HG03097 (cell line): ENCODE results near the gene PHF14.
"Not testable (repeated sequence)": the region's sequence is repeated elsewhere in the genome, so short reads cannot be mapped to it uniquely, and the experiment has no call there.

Experiments used
- ATAC-seq: cut with Tn5 transposase; IDR thresholded peaks from one replicate; pipeline ENCODE4 v1.9.1; 2021; ENCODE audit not compliant: unreplicated experiment, low FRiP score

Gene PHF14

GRCh38 chr7:10977113-10977512 lies 3.4 kb downstream of the PHF14 start:
- no peak for ATAC-seq

GRCh38 chr7:10981317-10981716 lies 7.6 kb downstream of the PHF14 start:
- ATAC-seq, result no peak

GRCh38 chr7:10990748-10991147 lies 17.1 kb downstream of the PHF14 start:
- not testable (repeated sequence) for ATAC-seq

GRCh38 chr7:10995482-10996166 lies 22.0 kb downstream of the PHF14 start:
- ATAC-seq, result not testable (repeated sequence)

- ATAC-seq, result no peak
Measured at GRCh38 chr7:10998996-10999757, 25.5 kb downstream of the PHF14 start.

- ATAC-seq, result no peak
Measured at GRCh38 chr7:11005202-11005601, 31.5 kb downstream of the PHF14 start.

- no peak for ATAC-seq
Measured at GRCh38 chr7:11006291-11006690, 32.6 kb downstream of the PHF14 start.

GRCh38 chr7:11009631-11010030 lies 36.0 kb downstream of the PHF14 start:
- no peak for ATAC-seq

GRCh38 chr7:11021468-11021867 lies 47.8 kb downstream of the PHF14 start:
- ATAC-seq, result no peak

- ATAC-seq, result no peak
Measured at GRCh38 chr7:11026452-11027359, 53.0 kb downstream of the PHF14 start.

- ATAC-seq, result no peak
Measured at GRCh38 chr7:11035661-11036060, 62.0 kb downstream of the PHF14 start.

- no peak for ATAC-seq
Measured at GRCh38 chr7:11039974-11040373, 66.3 kb downstream of the PHF14 start.

GRCh38 chr7:11054033-11054432 lies 80.4 kb downstream of the PHF14 start:
- ATAC-seq, result no peak

- no peak for ATAC-seq
Measured at GRCh38 chr7:11060893-11061292, 87.2 kb downstream of the PHF14 start.

GRCh38 chr7:11062110-11062509 lies 88.4 kb downstream of the PHF14 start:
- no peak for ATAC-seq

GRCh38 chr7:11069591-11069990 lies 95.9 kb downstream of the PHF14 start:
- no peak for ATAC-seq

- ATAC-seq, result no peak
Measured at GRCh38 chr7:11077816-11078215, 104.1 kb downstream of the PHF14 start.

GRCh38 chr7:11078247-11078834 lies 104.7 kb downstream of the PHF14 start:
- ATAC-seq, result no peak

- no peak for ATAC-seq
Measured at GRCh38 chr7:11079907-11080306, 106.2 kb downstream of the PHF14 start.

GRCh38 chr7:11082121-11082520 lies 108.4 kb downstream of the PHF14 start:
- no peak for ATAC-seq
